ENCODE data around the gene ATG2B.

ATG2B gene

GRCh38 chr14:96407935-96408570, 44.9 kb upstream of the ATG2B start:
- H3K36me3 ChIP-seq (replicated peaks; ENCODE audit: low read depth, low read length) = no peaks in the 10 kb centered on the region
- no peak overlapping the region for H3K27ac ChIP-seq (ENCODE audit: low read length)
- H3K27me3 ChIP-seq (ENCODE audit: low read depth, low read length) = no peaks in the 10 kb centered on the region
- no peak overlapping the region for H3K9ac ChIP-seq (ENCODE audit: low read length)
- H3K79me2 ChIP-seq (ENCODE audit: low read length) = no peaks in the 10 kb centered on the region
- no peak overlapping the region for H3K4me3 ChIP-seq (ENCODE audit: low read length)
- no peaks in the 10 kb centered on the region for H3K9me3 ChIP-seq (ENCODE audit: insufficient read depth, low read length)
- no peaks in the 10 kb centered on the region for H3K4me1 ChIP-seq (ENCODE audit: low read length)
- TF ChIP-seq EZH2phosphoT487 (IDR thresholded peaks at IDR 0.05; ENCODE audit: low read depth) = no peak
- TF ChIP-seq, protein P1, sequence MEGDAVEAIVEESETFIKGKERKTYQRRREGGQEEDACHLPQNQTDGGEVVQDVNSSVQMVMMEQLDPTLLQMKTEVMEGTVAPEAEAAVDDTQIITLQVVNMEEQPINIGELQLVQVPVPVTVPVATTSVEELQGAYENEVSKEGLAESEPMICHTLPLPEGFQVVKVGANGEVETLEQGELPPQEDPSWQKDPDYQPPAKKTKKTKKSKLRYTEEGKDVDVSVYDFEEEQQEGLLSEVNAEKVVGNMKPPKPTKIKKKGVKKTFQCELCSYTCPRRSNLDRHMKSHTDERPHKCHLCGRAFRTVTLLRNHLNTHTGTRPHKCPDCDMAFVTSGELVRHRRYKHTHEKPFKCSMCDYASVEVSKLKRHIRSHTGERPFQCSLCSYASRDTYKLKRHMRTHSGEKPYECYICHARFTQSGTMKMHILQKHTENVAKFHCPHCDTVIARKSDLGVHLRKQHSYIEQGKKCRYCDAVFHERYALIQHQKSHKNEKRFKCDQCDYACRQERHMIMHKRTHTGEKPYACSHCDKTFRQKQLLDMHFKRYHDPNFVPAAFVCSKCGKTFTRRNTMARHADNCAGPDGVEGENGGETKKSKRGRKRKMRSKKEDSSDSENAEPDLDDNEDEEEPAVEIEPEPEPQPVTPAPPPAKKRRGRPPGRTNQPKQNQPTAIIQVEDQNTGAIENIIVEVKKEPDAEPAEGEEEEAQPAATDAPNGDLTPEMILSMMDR (IDR thresholded peaks at IDR 0.05; ENCODE audit: low read depth, low read length) = no peak
- H4K20me1 ChIP-seq (ENCODE audit: insufficient read depth, low read length) = no peaks in the 10 kb centered on the region
- H2AFZ ChIP-seq (ENCODE audit: low read depth, low read length) = no peak overlapping the region
- H3K4me2 ChIP-seq (ENCODE audit: low read length) = no peak overlapping the region

DNA sequence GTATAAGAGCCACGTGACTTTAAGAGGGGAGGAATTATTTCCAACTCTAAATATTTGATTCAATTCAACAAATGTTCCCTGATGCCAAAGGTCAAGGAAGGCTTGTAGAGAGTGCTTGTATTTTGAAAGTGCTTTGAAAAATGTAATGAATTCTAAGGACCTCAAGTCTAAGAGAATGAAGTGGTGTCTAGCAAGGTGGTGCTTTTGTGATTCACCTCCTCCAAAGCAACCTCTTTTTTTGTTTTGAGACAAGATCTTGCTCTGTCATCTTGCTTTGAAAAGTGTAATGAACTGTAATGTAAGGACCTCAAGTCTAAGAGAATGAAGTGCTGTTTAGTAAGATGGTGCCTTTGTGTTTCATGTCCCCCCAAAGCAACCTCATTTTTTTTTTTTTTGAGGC, 42.5 kb upstream of the ATG2B start:
- no peak overlapping the region for H3K9ac ChIP-seq (ENCODE audit: low read length)
- H3K4me2 ChIP-seq (ENCODE audit: low read length) = no peak overlapping the region
- H2AFZ ChIP-seq (ENCODE audit: low read depth, low read length) = no peak overlapping the region
- H4K20me1 ChIP-seq (ENCODE audit: insufficient read depth, low read length) = no peaks in the 10 kb centered on the region
- H3K9me3 ChIP-seq (ENCODE audit: insufficient read depth, low read length) = no peaks in the 10 kb centered on the region
- no peak overlapping the region for H3K27ac ChIP-seq (ENCODE audit: low read length)
- no peaks in the 10 kb centered on the region for H3K27me3 ChIP-seq (ENCODE audit: low read depth, low read length)
- H3K4me1 ChIP-seq (ENCODE audit: low read length) = no peaks in the 10 kb centered on the region
- no peaks in the 10 kb centered on the region for H3K79me2 ChIP-seq (ENCODE audit: low read length)
- no peaks in the 10 kb centered on the region for H3K36me3 ChIP-seq (replicated peaks; ENCODE audit: low read depth, low read length)
- TF ChIP-seq EZH2phosphoT487 (IDR thresholded peaks at IDR 0.05; ENCODE audit: low read depth) = no peak
- TF ChIP-seq, protein P1 (IDR thresholded peaks at IDR 0.05; ENCODE audit: low read depth, low read length) = no peak
- H3K4me3 ChIP-seq (ENCODE audit: low read length) = no peak overlapping the region

- H4K20me1 ChIP-seq (ENCODE audit: insufficient read depth, low read length) = no peaks in the 10 kb centered on the region
Measured at GRCh38 chr14:96403409-96403808, 40.3 kb upstream of the ATG2B start.

GRCh38 chr14:96400495-96400894, 37.4 kb upstream of the ATG2B start:
- Histone ChIP-seq H3K9me3 (ENCODE audit: insufficient read depth, low read length) (no peaks in the 10 kb centered on the region), H3K79me2 (ENCODE audit: low read length) (no peaks in the 10 kb centered on the region), H3K9ac (ENCODE audit: low read length) (no peak overlapping the region), H3K4me2 (ENCODE audit: low read length) (no peak overlapping the region), H3K4me3 (ENCODE audit: low read length) (no peak overlapping the region), H3K27ac (ENCODE audit: low read length) (no peak overlapping the region), H2AFZ (ENCODE audit: low read depth, low read length) (no peak overlapping the region), H3K27me3 (ENCODE audit: low read depth, low read length) (no peaks in the 10 kb centered on the region), H3K36me3 (replicated peaks; ENCODE audit: low read depth, low read length) (no peaks in the 10 kb centered on the region), H4K20me1 (ENCODE audit: insufficient read depth, low read length) (no peaks in the 10 kb centered on the region), H3K4me1 (ENCODE audit: low read length) (no peaks in the 10 kb centered on the region)
- no peak for TF ChIP-seq EZH2phosphoT487 (IDR thresholded peaks at IDR 0.05; ENCODE audit: low read depth)
- TF ChIP-seq, protein P1 (IDR thresholded peaks at IDR 0.05; ENCODE audit: low read depth, low read length) = no peak

More at GRCh38 chr14:96403409-96403808, 40.3 kb upstream of the ATG2B start:
- Histone ChIP-seq H3K9ac (ENCODE audit: low read length) (no peak overlapping the region), H3K4me1 (ENCODE audit: low read length) (no peaks in the 10 kb centered on the region), H3K9me3 (ENCODE audit: insufficient read depth, low read length) (no peaks in the 10 kb centered on the region), H3K4me2 (ENCODE audit: low read length) (no peak overlapping the region), H3K79me2 (ENCODE audit: low read length) (no peaks in the 10 kb centered on the region), H3K27me3 (ENCODE audit: low read depth, low read length) (no peaks in the 10 kb centered on the region), H3K36me3 (replicated peaks; ENCODE audit: low read depth, low read length) (no peaks in the 10 kb centered on the region), H2AFZ (ENCODE audit: low read depth, low read length) (no peak overlapping the region), H3K27ac (ENCODE audit: low read length) (no peak overlapping the region), H3K4me3 (ENCODE audit: low read length) (no peak overlapping the region)
- TF ChIP-seq, protein P1 (IDR thresholded peaks at IDR 0.05; ENCODE audit: low read depth, low read length) = no peak
- no peak for TF ChIP-seq EZH2phosphoT487 (IDR thresholded peaks at IDR 0.05; ENCODE audit: low read depth)
